ENCODE measurements around the gene GLS. TPM values are rescaled to one million over a fixed set of nuclear protein-coding genes. Genes with fewer than 3 reads are reported as not detected.
"Not testable (repeated sequence)": the region's sequence is repeated elsewhere in the genome, so short reads cannot be mapped to it uniquely, and the experiment has no call there.

GLS gene
- total RNA-seq, 2 donors from 2014 or later = 47.2 to 99.3 TPM

DNA sequence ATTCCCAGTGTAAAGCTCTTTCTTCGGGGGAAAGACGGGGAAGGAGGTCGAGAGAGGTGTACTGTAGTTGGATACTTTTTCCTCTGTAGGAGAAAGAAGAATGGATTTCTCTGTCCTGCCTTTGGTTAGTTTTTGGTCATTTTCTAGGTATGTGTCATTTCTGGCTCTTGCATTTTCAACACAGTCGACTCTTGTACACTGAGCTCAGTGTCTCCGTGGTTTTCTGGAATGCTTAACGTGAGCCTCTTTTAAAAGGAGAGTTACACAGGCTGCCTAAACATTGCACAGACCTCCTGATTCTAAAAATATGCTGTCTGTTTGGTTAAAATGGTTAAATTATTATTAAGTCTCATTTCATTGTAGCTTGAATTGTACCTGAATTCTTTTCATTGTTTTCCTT lies 21.8 kb upstream of the GLS start:
- no peak overlapping the region for H3K4me3 ChIP-seq (ENCODE audit: low read length)
- WGBS, 2 experiments (ENCODE audit: insufficient coverage in 1 of 2, insufficient read length in 1 of 2) = 84 to 97% methylated on average over 5 to 6 of the region's 6 CpGs
- peaks cover 21% of the 10 kb centered on the region for H3K4me1 Mint-ChIP-seq
- H3K36me3 ChIP-seq (ENCODE audit: control insufficient read depth, insufficient read depth, low read length) = no peaks in the 10 kb centered on the region
- no peaks in the 10 kb centered on the region for H3K36me3 Mint-ChIP-seq (ENCODE audit: low read depth)
- no peak overlapping the region for H3K4me3 Mint-ChIP-seq
- no peaks in the 10 kb centered on the region for H3K4me1 ChIP-seq (ENCODE audit: control insufficient read depth, insufficient read depth, low read length)
- H3K27ac ChIP-seq (ENCODE audit: low read depth, low read length) = no peak overlapping the region
- H3K27me3 ChIP-seq (ENCODE audit: control insufficient read depth, insufficient read depth, low read length, poor library complexity, severe bottlenecking) = no peaks in the 10 kb centered on the region
- H3K9me3 Mint-ChIP-seq = peaks cover 14% of the 10 kb centered on the region
- DNase-seq = no peak
- H3K9ac ChIP-seq (ENCODE audit: extremely low read depth, low read length, poor library complexity, severe bottlenecking) = no peak overlapping the region
- no peaks in the 10 kb centered on the region for H3K9me3 ChIP-seq (ENCODE audit: control insufficient read depth, low read length)
- no peaks in the 10 kb centered on the region for H3K27me3 Mint-ChIP-seq (ENCODE audit: insufficient read depth)
- H3K27ac Mint-ChIP-seq = no peak overlapping the region
- TF ChIP-seq, protein P1, sequence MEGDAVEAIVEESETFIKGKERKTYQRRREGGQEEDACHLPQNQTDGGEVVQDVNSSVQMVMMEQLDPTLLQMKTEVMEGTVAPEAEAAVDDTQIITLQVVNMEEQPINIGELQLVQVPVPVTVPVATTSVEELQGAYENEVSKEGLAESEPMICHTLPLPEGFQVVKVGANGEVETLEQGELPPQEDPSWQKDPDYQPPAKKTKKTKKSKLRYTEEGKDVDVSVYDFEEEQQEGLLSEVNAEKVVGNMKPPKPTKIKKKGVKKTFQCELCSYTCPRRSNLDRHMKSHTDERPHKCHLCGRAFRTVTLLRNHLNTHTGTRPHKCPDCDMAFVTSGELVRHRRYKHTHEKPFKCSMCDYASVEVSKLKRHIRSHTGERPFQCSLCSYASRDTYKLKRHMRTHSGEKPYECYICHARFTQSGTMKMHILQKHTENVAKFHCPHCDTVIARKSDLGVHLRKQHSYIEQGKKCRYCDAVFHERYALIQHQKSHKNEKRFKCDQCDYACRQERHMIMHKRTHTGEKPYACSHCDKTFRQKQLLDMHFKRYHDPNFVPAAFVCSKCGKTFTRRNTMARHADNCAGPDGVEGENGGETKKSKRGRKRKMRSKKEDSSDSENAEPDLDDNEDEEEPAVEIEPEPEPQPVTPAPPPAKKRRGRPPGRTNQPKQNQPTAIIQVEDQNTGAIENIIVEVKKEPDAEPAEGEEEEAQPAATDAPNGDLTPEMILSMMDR (conservative IDR thresholded peaks at IDR 0.05) = no peak

DNA sequence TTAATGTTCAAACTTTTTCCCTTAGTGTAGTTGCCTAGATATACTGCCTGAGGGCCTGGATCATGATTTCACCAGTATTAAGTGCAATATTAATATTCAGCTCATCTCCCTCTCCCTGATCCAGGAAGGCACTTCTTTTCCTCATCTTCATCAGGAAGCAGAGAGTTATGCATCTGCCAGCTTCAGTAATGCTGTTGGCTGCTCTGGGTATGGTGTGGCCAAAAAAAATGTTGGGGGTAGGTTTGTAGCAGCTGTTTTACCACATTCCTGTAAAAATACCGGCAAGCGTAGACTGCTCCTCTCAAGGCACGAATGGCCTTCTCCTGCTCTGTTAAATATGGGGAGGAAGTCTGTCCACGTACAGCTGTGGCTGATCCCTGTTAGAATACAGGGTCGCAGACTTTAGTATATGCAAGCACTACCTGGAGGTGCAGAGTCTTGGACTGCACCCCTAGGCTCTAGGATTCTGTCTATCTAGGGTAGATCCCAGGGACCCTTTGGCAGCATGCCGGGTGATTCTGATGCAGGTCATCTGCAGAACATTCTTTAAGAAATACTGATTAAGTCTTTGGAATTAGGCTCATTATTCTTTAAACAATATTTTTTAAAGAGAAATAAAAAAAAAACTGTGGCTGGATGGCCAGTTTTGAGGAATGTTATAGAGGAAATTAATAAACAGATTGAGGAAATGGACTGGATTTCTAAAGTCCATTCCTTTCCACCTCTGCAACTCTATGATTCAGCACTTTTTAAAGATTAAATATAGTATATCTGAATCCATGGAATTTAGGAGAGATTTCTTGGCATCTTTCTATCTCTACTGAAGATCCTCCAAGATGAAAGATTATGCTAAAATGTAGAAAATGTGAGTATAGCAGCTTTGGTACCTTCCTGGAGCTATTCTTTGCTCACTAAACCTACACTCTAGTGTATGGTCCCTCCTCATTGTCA lies 21.0 kb upstream of the GLS start:
- H3K27ac ChIP-seq (ENCODE audit: low read depth, low read length) = no peak overlapping the region
- no peak overlapping the region for H3K4me3 ChIP-seq (ENCODE audit: low read length)

DNA sequence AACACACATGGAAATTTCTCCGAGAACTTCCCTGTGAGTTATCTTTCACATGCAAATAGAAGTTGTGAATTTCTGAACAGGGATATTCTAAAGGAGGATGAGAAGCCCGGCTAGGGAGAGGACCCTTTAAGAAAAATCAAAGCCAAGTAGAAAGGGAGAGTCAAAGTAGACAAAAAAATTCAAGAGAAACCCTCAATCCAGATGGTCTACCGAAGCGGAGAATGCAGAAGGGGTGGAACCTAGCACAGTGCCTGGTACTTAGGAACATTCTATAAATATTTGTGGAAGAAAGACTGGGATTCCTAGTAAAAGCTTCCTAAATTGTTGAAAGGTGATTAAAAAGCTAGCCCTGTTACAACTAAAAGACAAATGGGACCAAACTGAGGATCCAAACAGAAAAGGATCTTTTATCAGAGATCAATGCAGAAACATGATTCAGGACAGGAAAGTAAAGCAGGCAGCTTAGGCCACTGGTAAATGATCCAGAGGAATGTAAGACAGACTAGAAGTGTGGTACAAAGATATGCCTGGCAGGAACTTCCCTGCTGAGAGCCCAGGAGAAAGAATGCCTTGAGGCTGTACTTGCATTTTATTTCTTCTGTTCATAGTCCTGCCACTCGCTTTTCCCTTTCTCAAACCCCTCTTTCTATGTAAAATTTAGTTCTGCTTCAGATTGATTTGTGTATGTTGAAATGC lies 19.5 kb upstream of the GLS start:
- Mint-ChIP-seq H3K4me1 (peaks cover 19% of the 10 kb centered on the region), H3K36me3 (ENCODE audit: low read depth) (no peaks in the 10 kb centered on the region), H3K27me3 (ENCODE audit: insufficient read depth) (no peaks in the 10 kb centered on the region), H3K9me3 (peaks cover 14% of the 10 kb centered on the region), H3K27ac (peak overlapping the region; percentile 56), H3K4me3 (no peak overlapping the region)
- Histone ChIP-seq H3K27ac (ENCODE audit: low read depth, low read length) (no peak overlapping the region), H3K4me3 (ENCODE audit: low read length) (no peak overlapping the region), H3K27me3 (ENCODE audit: control insufficient read depth, insufficient read depth, low read length, poor library complexity, severe bottlenecking) (no peaks in the 10 kb centered on the region), H3K4me1 (ENCODE audit: control insufficient read depth, insufficient read depth, low read length) (no peaks in the 10 kb centered on the region), H3K9me3 (ENCODE audit: control insufficient read depth, low read length) (no peaks in the 10 kb centered on the region), H3K9ac (ENCODE audit: extremely low read depth, low read length, poor library complexity, severe bottlenecking) (no peak overlapping the region), H3K36me3 (ENCODE audit: control insufficient read depth, insufficient read depth, low read length) (no peaks in the 10 kb centered on the region)
- 43 to 66% methylated on average over 4 to 5 of the region's 5 CpGs for WGBS, 2 experiments (ENCODE audit: insufficient coverage in 1 of 2, insufficient read length in 1 of 2)
- TF ChIP-seq, protein P1 (conservative IDR thresholded peaks at IDR 0.05) = no peak
- peak; percentile 75 for DNase-seq

More for the DNA sequence above, 21.0 kb upstream of the GLS start:
- DNase-seq = peak; percentile 62
- H3K27me3 ChIP-seq (ENCODE audit: control insufficient read depth, insufficient read depth, low read length, poor library complexity, severe bottlenecking) = no peaks in the 10 kb centered on the region
- no peaks in the 10 kb centered on the region for H3K4me1 ChIP-seq (ENCODE audit: control insufficient read depth, insufficient read depth, low read length)
- H3K9me3 ChIP-seq (ENCODE audit: control insufficient read depth, low read length) = no peaks in the 10 kb centered on the region
- WGBS, 2 experiments (ENCODE audit: insufficient coverage in 1 of 2, insufficient read length in 1 of 2) = 82% methylated on average over 6 of the region's 6 CpGs; no CpG with 5 or more reads in 1 of the 2 experiments
- Mint-ChIP-seq H3K36me3 (ENCODE audit: low read depth) (no peaks in the 10 kb centered on the region), H3K4me1 (peaks cover 21% of the 10 kb centered on the region), H3K9me3 (peaks cover 14% of the 10 kb centered on the region), H3K4me3 (no peak overlapping the region), H3K27me3 (ENCODE audit: insufficient read depth) (no peaks in the 10 kb centered on the region), H3K27ac (peak overlapping the region; percentile 46)
- TF ChIP-seq, protein P1 (conservative IDR thresholded peaks at IDR 0.05) = no peak
- H3K36me3 ChIP-seq (ENCODE audit: control insufficient read depth, insufficient read depth, low read length) = no peaks in the 10 kb centered on the region
- H3K9ac ChIP-seq (ENCODE audit: extremely low read depth, low read length, poor library complexity, severe bottlenecking) = no peak overlapping the region

DNA sequence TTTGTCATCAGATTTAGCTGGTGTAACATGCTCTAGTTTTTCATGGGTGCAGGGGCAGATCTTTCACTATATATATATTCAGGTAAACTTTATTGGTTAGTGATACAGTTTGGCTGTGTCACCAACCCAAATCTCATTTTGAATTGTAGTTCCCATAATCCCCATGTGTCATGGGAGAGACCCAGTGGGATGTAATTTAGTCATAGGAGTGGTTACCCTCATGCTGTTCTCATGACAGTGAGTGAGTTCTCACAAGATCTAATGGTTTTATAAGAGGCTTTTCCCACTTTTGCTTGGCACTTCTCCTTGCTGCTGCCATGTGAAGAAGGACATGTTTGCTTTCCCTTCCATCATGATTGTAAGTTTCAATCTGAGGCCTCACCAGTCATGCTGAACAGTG lies 18.5 kb upstream of the GLS start:
- H3K27me3 Mint-ChIP-seq (ENCODE audit: insufficient read depth); DNase-seq; H3K4me3 ChIP-seq (ENCODE audit: low read length); H3K27ac Mint-ChIP-seq; H3K9me3 ChIP-seq (ENCODE audit: control insufficient read depth, low read length); H3K27ac ChIP-seq (ENCODE audit: low read depth, low read length); H3K4me1 ChIP-seq (ENCODE audit: control insufficient read depth, insufficient read depth, low read length); H3K36me3 ChIP-seq (ENCODE audit: control insufficient read depth, insufficient read depth, low read length); H3K27me3 ChIP-seq (ENCODE audit: control insufficient read depth, insufficient read depth, low read length, poor library complexity, severe bottlenecking); H3K36me3 Mint-ChIP-seq (ENCODE audit: low read depth); H3K9ac ChIP-seq (ENCODE audit: extremely low read depth, low read length, poor library complexity, severe bottlenecking); H3K4me3 Mint-ChIP-seq: not testable (repeated sequence)
- Mint-ChIP-seq H3K4me1 (peaks cover 19% of the 10 kb centered on the region), H3K9me3 (peaks cover 18% of the 10 kb centered on the region)

All from endodermal cell (in vitro differentiated cells).